Hypothalamus (tissue), 51 donors: ENCODE measurements around the gene PDE11A.

Experiments used
- DNase-seq, 51 donors: peaks; one replicate each; lab custom pipeline; 2025; lab: John Stamatoyannopoulos, UW

The PDE11A gene

GRCh38 chr2:177676636-177677035 is 395.9 kb downstream of the PDE11A start:
- DNase-seq, result no peak

GRCh38 chr2:177675825-177676224 is 396.8 kb downstream of the PDE11A start:
- no peak for DNase-seq

GRCh38 chr2:177675350-177675821 is 397.2 kb downstream of the PDE11A start:
- peak in 24 of 51 donors; percentile 2 to 57 (median 32) for DNase-seq

DNA sequence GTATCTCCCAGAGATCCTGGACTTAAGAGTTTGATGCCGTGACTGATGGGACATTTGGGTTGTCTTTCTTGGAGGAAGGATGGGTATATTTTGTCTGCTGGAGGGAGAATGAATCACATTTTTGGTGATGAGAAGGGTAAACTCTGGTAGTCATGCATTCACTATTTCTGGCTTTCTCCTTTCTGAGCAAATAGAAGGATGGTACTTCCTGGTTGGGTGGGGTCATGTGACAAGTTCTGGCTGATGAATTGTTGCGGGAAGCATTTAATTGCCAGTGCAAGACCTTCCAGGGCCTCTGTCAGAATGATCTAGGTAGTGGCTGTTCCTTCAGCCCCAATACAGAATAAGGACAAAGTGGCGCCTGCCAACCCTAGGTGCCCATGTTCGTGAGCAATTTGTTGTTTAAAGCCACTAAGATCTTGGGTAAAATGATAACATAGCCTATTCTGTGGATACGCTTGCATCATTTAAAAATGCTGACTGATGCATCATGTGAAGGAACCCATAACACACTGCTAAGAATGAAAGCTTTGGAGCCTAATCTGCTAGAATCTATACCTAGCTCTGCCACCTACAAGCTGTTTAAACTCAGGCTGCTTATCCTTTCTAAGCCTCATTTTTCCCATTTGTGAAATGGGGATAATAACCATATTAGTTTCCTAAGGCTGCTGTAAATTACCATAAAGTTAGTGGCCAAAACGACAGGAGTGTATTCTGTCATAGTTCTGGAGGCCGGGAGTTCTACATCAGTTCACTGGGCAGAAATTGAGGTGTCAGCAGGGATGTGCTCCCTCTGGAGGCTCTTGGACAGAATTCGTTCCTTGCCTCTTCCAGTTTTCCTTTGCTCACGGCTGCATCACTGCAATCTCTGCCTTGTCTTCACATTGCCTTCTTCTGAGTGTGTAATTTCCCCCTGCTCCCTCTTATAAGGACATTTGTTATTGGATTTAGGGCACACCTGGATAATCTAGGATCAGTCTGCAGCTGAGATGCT is 398.7 kb downstream of the PDE11A start:
- DNase-seq, result no peak

GRCh38 chr2:177671662-177672061 is 400.9 kb downstream of the PDE11A start:
- DNase-seq, result no peak

DNA sequence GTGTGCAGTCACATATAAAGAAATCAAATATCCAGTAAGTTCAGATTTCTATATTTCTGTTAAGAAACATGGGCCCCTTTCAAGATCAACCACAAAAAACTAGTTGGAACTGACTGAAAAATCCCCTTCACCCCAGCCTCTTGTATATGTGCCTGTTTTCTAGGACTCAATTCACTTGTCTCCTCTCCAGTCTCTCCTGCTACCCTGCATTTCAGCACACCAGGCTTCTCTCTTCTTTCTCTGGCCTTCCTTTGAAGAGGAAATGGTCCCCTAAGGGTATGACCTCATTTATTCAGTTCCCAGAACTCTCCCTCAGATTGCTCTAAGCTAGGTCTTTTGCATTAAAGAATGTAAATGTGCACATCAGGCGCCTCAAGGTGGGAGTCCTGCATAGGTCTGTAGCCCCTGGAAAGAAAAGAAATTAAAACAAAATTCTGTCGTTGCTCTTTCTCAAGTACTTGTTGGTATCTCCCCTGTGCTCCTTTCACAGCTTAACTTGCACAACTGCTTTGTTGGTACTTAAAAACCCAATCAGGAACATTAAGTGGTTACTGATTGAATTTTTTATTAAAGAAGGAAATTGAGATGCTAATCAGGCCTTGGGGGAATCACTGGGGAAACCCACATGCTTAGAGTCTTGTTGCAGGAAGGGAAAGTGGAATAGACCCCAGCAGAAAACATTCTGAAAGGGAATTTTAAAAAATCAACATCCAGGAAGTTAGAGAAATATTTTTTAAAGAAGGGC is 401.6 kb downstream of the PDE11A start:
- DNase-seq, result peak in 1 of 51 donors; percentile 9

GRCh38 chr2:177669625-177670330 is 402.8 kb downstream of the PDE11A start:
- no peak for DNase-seq

- no peak for DNase-seq
Measured at GRCh38 chr2:177669201-177669600, 403.4 kb downstream of the PDE11A start.

GRCh38 chr2:177668617-177669016 is 404.0 kb downstream of the PDE11A start:
- no peak for DNase-seq

- no peak for DNase-seq
Measured at GRCh38 chr2:177667626-177668025, 405.0 kb downstream of the PDE11A start.

DNA sequence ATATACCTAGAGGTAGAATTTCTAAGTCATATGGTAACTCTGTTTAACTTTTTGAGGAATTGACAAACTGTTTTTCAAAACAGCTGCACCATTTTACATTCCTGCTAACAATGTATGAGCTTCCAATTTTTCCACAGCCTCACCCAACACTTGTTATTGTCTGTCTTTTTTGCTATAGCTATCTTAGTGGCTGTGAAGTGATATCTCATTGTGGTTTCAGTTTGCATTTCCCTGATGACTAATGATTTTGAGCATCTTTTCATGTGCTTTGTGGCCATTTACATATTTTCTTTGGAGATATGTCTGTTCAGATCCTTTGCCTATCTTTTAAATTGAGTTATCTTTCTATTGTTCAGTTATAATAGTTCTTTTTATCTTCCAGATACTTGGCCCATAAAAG is 406.2 kb downstream of the PDE11A start:
- no peak for DNase-seq

- no peak for DNase-seq
Measured at GRCh38 chr2:177665948-177666347, 406.6 kb downstream of the PDE11A start.

GRCh38 chr2:177665328-177665727 is 407.2 kb downstream of the PDE11A start:
- no peak for DNase-seq

GRCh38 chr2:177662895-177663294 is 409.7 kb downstream of the PDE11A start:
- peak in 1 of 51 donors; percentile 4 for DNase-seq

DNA sequence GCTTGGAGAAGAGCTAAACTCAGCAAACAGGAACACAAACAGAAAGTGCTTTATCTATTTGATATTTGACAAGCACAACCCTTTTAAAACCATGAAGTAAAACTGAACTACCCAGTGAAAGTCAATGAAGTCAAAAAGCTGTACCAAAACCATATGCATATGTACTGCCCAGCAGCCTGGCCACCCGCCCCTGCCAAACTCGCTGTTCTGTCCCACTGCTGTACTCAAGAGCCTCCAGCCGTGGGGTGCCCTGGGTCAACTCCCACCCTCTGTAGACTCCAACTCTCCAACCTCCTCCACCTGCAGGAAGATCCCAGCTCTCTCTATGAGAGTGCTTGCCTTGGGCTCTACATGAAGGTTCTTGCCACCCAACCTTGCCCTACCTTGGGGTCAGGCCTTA is 411.8 kb downstream of the PDE11A start:
- DNase-seq, result no peak

GRCh38 chr2:177658309-177658708 is 414.3 kb downstream of the PDE11A start:
- DNase-seq, result no peak

- DNase-seq, result no peak
Measured at GRCh38 chr2:177651833-177652232, 420.7 kb downstream of the PDE11A start.

GRCh38 chr2:177649568-177650518 is 422.7 kb downstream of the PDE11A start:
- no peak for DNase-seq

DNA sequence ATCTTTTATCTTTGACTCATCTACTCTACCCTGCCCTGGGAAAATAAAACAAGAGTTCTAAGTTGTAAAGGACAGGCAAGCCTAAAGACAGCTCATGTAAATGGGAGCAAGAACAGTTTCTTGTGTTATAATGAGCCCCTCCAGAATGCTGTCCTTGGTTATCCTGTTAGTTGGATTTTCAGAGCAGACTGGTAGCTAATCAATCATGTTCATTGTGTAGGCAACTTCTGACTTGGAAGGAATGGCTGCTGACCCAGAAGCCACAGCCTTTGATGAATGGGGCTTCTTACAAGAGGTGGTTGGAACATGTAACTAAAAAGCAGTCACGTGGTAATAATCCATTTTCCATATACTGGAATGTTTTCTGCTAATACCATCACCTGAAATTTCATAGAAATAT is 425.8 kb downstream of the PDE11A start:
- no peak for DNase-seq

DNA sequence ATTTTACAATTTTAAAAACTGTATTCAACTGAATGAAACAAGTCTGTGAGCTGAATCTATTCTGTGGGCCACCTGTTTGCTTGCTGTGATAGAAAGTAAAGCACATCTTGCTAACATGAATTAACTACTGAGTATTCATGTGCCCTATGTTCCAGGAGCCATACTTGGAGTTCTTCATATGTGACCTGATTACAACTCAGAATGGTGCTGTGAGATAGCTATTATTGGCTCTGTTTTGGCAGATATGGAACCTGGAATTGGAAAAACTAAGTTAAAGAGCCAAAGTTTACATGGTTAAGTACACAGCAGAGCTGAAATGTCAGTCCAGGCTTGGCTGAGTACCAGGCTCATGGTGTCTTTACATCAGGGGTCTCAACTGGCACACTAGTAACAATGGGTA is 426.3 kb downstream of the PDE11A start:
- DNase-seq, result no peak
